Heart left ventricle (tissue), 13 donors: ENCODE measurements around the gene FEN1.

Source experiments
- POLR2A ChIP-seq, 2 donors: fragments of 450-650 bp; IDR thresholded peaks; one replicate each; pipeline ENCODE4 v1.6.1; 2017; ENCODE audit warnings: antibody characterized with exemption in 2 of 2, mild to moderate bottlenecking in 2 of 2, moderate library complexity in 2 of 2
- TF ChIP-seq, protein P1 (sequence below), 12 donors: fragments of 200-600 bp; sonication (generic) in 4 of 12; IDR thresholded peaks; one replicate each; pipeline versions ENCODE4 v1.5.0 to v1.8.0; 2018 to 2022; ENCODE audit warnings: antibody characterized with exemption in 12 of 12, mild to moderate bottlenecking in 5 of 12
- donor health status: ischemic (EF 13 %, LVEDD 7.1; RV severe dilation, severe dysfunction).
- donor health status: DM: no; HTN: yes; CAD: no.
- donor health status: DM: no; HTN: no; CAD: no.
- donor health status: ischemic (EF 25% LVEDD 6.9; RV normal size, moderate dysfunction).
- donor health status: ischemic (EF 25% LVEDD 5.7; RV mildly dilated, moderate dysfunction).
- donor health status: ischemic (EF 35%, LVEDD 5.7; RV mildly dilated, moderate dysfunction).
- donor health status: nonischemic (EF 11% LVEDD 7.7; RV severe dilation, severe dysfunction).
- donor health status: DM: yes; HTN: yes; CAD: no.
- donor health status: PGD.
- donor health status: ischemic (EF 29% LVEDD 5.4; RV normal size, mild dysfunction).
- donor health status: nonischemic (EF 23%, LVEDD 6.1; RV moderate dilation, normal function).

DNA sequence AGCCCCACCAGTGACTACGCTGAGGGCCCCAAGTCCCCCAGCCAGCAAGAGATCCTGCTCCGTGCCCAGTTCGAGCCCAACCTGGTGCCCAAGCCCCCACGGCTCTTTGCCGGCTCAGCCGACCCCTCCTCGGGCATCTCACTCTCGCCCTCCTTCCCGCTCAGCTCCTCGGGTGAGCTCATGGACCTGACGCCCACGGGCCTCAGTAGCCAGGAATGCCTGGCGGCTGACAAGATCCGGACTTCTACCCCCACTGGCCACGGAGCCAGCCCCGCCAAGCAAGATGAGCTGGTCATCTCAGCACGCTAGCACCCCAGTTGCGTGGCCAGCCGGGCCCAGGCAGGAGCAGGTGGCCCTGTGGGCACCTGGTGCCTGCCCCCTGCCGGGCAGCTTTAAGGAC, 48.5 kb upstream of the FEN1 start:
- no peak for TF ChIP-seq POLR2A (IDR thresholded peaks at IDR 0.05)
- TF ChIP-seq, protein P1, sequence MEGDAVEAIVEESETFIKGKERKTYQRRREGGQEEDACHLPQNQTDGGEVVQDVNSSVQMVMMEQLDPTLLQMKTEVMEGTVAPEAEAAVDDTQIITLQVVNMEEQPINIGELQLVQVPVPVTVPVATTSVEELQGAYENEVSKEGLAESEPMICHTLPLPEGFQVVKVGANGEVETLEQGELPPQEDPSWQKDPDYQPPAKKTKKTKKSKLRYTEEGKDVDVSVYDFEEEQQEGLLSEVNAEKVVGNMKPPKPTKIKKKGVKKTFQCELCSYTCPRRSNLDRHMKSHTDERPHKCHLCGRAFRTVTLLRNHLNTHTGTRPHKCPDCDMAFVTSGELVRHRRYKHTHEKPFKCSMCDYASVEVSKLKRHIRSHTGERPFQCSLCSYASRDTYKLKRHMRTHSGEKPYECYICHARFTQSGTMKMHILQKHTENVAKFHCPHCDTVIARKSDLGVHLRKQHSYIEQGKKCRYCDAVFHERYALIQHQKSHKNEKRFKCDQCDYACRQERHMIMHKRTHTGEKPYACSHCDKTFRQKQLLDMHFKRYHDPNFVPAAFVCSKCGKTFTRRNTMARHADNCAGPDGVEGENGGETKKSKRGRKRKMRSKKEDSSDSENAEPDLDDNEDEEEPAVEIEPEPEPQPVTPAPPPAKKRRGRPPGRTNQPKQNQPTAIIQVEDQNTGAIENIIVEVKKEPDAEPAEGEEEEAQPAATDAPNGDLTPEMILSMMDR (IDR thresholded peaks at IDR 0.05) = no peak
